Ishikawa (cell line): ENCODE data around the gene ZNF341.

Source experiments
- CEBPB ChIP-seq: IDR thresholded peaks from 2 replicates; pipeline ENCODE4 v1.6.1; 2012
- CREB1 ChIP-seq: IDR thresholded peaks from 2 replicates; pipeline ENCODE4 v1.6.1; 2012; ENCODE audit warnings: low read depth
- EGR1 ChIP-seq: IDR thresholded peaks from 2 replicates; pipeline ENCODE4 v1.6.1; 2012
- EP300 ChIP-seq: IDR thresholded peaks from 2 replicates; pipeline ENCODE4 v1.6.1; 2012; ENCODE audit warnings: borderline replicate concordance
- FOXM1 ChIP-seq: IDR thresholded peaks from 2 replicates; pipeline ENCODE4 v1.6.1; 2012; ENCODE audit warnings: low read depth, borderline replicate concordance
- MAX ChIP-seq: IDR thresholded peaks from 2 replicates; pipeline ENCODE4 v1.6.1; 2012
- NFIC ChIP-seq: IDR thresholded peaks from 2 replicates; pipeline ENCODE4 v1.6.1; 2012
- RAD21 ChIP-seq: IDR thresholded peaks from 2 replicates; pipeline ENCODE4 v1.6.1; 2012; ENCODE audit warnings: low read depth
- REST ChIP-seq: IDR thresholded peaks from 2 replicates; pipeline ENCODE4 v1.6.1; 2012; ENCODE audit warnings: low read depth, mild to moderate bottlenecking
- TAF1 ChIP-seq: IDR thresholded peaks from 2 replicates; pipeline ENCODE4 v1.6.1; 2012; ENCODE audit warnings: low read depth, mild to moderate bottlenecking
- TCF12 ChIP-seq: IDR thresholded peaks from 2 replicates; pipeline ENCODE4 v1.6.1; 2012; ENCODE audit warnings: low read depth
- TEAD4 ChIP-seq: IDR thresholded peaks from 2 replicates; pipeline ENCODE4 v1.6.1; 2012
- USF1 ChIP-seq: IDR thresholded peaks from 2 replicates; pipeline ENCODE4 v1.6.1; 2012
- YY1 ChIP-seq: IDR thresholded peaks from 2 replicates; pipeline ENCODE4 v1.6.1; 2012; ENCODE audit warnings: low read depth
- ZBTB7A ChIP-seq: IDR thresholded peaks from 2 replicates; pipeline ENCODE4 v1.6.1; 2012; ENCODE audit warnings: low read depth

ZNF341 gene

GRCh38 chr20:33731693-33732165 lies at the start of gene ZNF341:
Gene ZNF341 (plus strand): TSS chr20:33731996. CDS start chr20:33732022, 26 bp downstream.
- TF ChIP-seq TEAD4 (no peak), RAD21 (peak; percentile 66), YY1 (peak; percentile 92), TAF1 (peak; percentile 70; the same call in 1 of the 2 replicates), USF1 (no peak)

- TF ChIP-seq EP300 (peak; percentile 72), TCF12 (peak; percentile 61; the same call in 1 of the 2 replicates), TAF1 (no peak), TEAD4 (peak; percentile 36), REST (no peak), YY1 (peak; percentile 19; the same call in 1 of the 2 replicates), NFIC (peak; percentile 94), EGR1 (no peak), MAX (0 out of 2 replicates have a peak, but pooled peaks have one; percentile 39), FOXM1 (no peak), USF1 (no peak), ZBTB7A (no peak; the same call in 1 of the 2 replicates)
These were observed 47.1 kb upstream of the ZNF341 start for GRCh38 chr20:33684533-33685327.

GRCh38 chr20:33685328-33686099 lies 46.3 kb upstream of the ZNF341 start:
- TF ChIP-seq TEAD4: no peak
- TF ChIP-seq EGR1: no peak
- TF ChIP-seq FOXM1: no peak
- TF ChIP-seq CEBPB: no peak
- TF ChIP-seq YY1: no peak
- TF ChIP-seq ZBTB7A: peak; percentile 35
- no peak for TF ChIP-seq RAD21
- no peak for TF ChIP-seq TCF12
- no peak for TF ChIP-seq EP300
- no peak for TF ChIP-seq REST
- TF ChIP-seq NFIC: no peak
- TF ChIP-seq CREB1: no peak
- TF ChIP-seq MAX: peak; percentile 64
- no peak for TF ChIP-seq TAF1

- no peak for TF ChIP-seq CEBPB
- no peak for TF ChIP-seq ZBTB7A
- TF ChIP-seq USF1: peak; percentile 76
- TF ChIP-seq CREB1: peak; percentile 53; the same call in 1 of the 2 replicates
- TF ChIP-seq RAD21: no peak
- TF ChIP-seq TEAD4: no peak
- TF ChIP-seq MAX: peak; percentile 94
- TF ChIP-seq TCF12: peak; percentile 27; the same call in 1 of the 2 replicates
- no peak for TF ChIP-seq FOXM1
- no peak for TF ChIP-seq NFIC
- 0 out of 2 replicates have a peak, but pooled peaks have one; percentile 23 for TF ChIP-seq YY1
- TF ChIP-seq EP300: no peak
- no peak; the same call in 1 of the 2 replicates for TF ChIP-seq TAF1
- no peak for TF ChIP-seq REST
- TF ChIP-seq EGR1: 0 out of 2 replicates have a peak, but pooled peaks have one; percentile 28
These were observed 45.5 kb upstream of the ZNF341 start, which contains the start of gene E2F1 for GRCh38 chr20:33686100-33686983. Gene E2F1 (minus strand): TSS chr20:33686385. CDS start chr20:33686264, 121 bp downstream.
